Adrenal gland (tissue), 12 donors: ENCODE measurements around the gene ELL. TPM values are rescaled to one million over a fixed set of nuclear protein-coding genes. Genes with fewer than 3 reads are reported as not detected.

Experiments used
- DNase-seq, 7 donors: peaks; one replicate each; pipeline ENCODE4 v3.0.0-alpha.2; 2019 to 2020
- H3K27ac ChIP-seq, 5 donors: fragments of 200-600 bp; sonication (generic) in 4 of 5; 1 replicate in 3 of 5; 2 replicates in 2 of 5; pipeline versions ENCODE4 v1.5.1 to v1.8.0; 2016 to 2020; ENCODE audit warnings: mild to moderate bottlenecking in 1 of 5
- H3K27me3 ChIP-seq: fragments of 200-600 bp; 2 replicates; pipeline ENCODE4 v1.8.0; 2021
- H3K36me3 ChIP-seq, 2 donors: fragments of 200-600 bp; replicated peaks in 1 of 2; 1 replicate in 1 of 2; 2 replicates in 1 of 2; pipeline versions ENCODE4 v1.5.1 to v1.8.0; 2018 to 2022
- H3K4me1 ChIP-seq, 2 donors: fragments of 200-600 bp; replicated peaks in 1 of 2; 1 replicate in 1 of 2; 2 replicates in 1 of 2; pipeline versions ENCODE4 v1.5.1 to v1.8.0; 2018 to 2021
- H3K4me3 ChIP-seq, 4 donors: fragments of 200-600 bp; sonication (generic) in 3 of 4; one replicate each; pipeline ENCODE4 v1.5.1; 2016 to 2018
- H3K9me3 ChIP-seq, 3 donors: fragments of 200-600 bp; sonication (generic) in 1 of 3; replicated peaks in 1 of 3; 1 replicate in 2 of 3; 2 replicates in 1 of 3; pipeline versions ENCODE4 v1.5.1 to v1.8.0; 2016 to 2021
- POLR2A ChIP-seq, 2 donors: fragments of 450-650 bp; IDR thresholded peaks; one replicate each; pipeline ENCODE4 v1.6.1; 2017; ENCODE audit warnings: antibody characterized with exemption in 2 of 2, mild to moderate bottlenecking in 2 of 2, moderate library complexity in 1 of 2
- WGBS, 4 donors: extraction: QIAGEN DNeasy Blood & Tissue Kit in 2 of 4; methylation state at CpG; one replicate each; pipeline versions ENCODE4 v1.1.5 to v1.1.7; 2013 to 2017; 5-methylcytosine and 5-hydroxymethylcytosine counted together
- intact Hi-C, 2 donors: fragments of 100-400 bp; cut with DNase I; formaldehyde crosslinking; loops; one replicate each; pipeline versions ENCODE4 v1.14.1 to v1.15.0; 2022 to 2023
- polyA plus RNA-seq, 3 donors: library from polyadenylated mRNA; stranded (reverse); fragments of 200-250 nt in 2 of 3; fragments of 350-450 nt in 1 of 3; fragmentation: Illumina TruSeq in 1 of 3; extraction: RNeasy Lipid Tissue Mini Kit (QIAGEN cat#74804) in 1 of 3; gene quantifications; one replicate each; pipeline ENCODE4 v1.2.3, GENCODE V29; 2013 to 2014
- total RNA-seq, 9 donors: library from RNA; depleted of rRNA in 4 of 9; stranded (reverse); fragments of >200 nt in 4 of 9; fragments of 120-200 nt in 1 of 9; fragmentation: NEBNext Ultra II Directional in 1 of 9; extraction: Animal tissue kit (Norgen Biotek cat#: 25700) in 1 of 9; gene quantifications; one replicate each; pipeline versions ENCODE4 v1.1.0 to v1.2.4, GENCODE V29; 2013 to 2023
- TF ChIP-seq, protein P1 (sequence below), 6 experiments: fragments of 450-650 bp in 4 of 6; fragments of 200-600 bp in 2 of 6; sonication (generic) in 1 of 6; IDR thresholded peaks; 1 replicate in 5 of 6; 2 replicates in 1 of 6; pipeline versions ENCODE4 v1.5.1 to v1.8.0; 2016 to 2021; ENCODE audit warnings: antibody characterized with exemption in 6 of 6, mild to moderate bottlenecking in 2 of 6, moderate library complexity in 1 of 6
- donor health status: healthy with polysubstance abuse.
- donor health status: Bipolar disorder and iron deficiency.
- donor health status: DM: yes; HTN: yes; CAD: no.
- donor health status: DM: no; HTN: no; CAD: no.
- donor health status: DM: no; HTN: no; CAD: no.
- donor health status: DM: yes; HTN: yes; CAD: no.

Gene ELL
- total and polyA plus RNA-seq, 12 donors = 1.8 to 28.3 (median 13.8) TPM

DNA sequence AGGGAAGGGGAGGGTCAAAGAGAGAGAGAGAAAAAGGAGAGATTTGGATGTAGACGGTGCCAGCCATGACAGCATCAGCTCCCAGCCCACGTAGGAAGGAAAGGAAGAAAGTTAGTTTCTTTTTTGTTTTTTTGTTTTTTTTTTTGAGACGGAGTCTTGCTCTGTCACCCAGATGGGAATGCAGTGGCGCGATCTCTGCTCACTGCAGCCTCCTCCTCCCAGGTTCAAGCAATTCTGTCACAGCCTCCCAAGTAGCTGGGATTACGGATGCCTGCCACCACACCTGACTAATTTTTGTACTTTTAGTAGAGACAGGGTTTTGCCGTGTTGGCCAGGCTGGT is 27.6 kb downstream of the ELL start:
- DNase-seq = no peak
- 52 to 62% (median 57%) methylated on average over 7 of the region's 7 CpGs for WGBS, 4 donors
- no peaks in the 10 kb centered on the region for H3K27me3 ChIP-seq
- intact Hi-C loops = no loop called here
- no peak overlapping the region for H3K4me3 ChIP-seq
- H3K4me1 ChIP-seq = peaks cover 24 to 68% of the 10 kb centered on the region in 2 donors
- H3K9me3 ChIP-seq = no peaks in the 10 kb centered on the region
- no peaks in the 10 kb centered on the region for H3K36me3 ChIP-seq
- TF ChIP-seq POLR2A (IDR thresholded peaks at IDR 0.05) = no peak
- TF ChIP-seq, protein P1, sequence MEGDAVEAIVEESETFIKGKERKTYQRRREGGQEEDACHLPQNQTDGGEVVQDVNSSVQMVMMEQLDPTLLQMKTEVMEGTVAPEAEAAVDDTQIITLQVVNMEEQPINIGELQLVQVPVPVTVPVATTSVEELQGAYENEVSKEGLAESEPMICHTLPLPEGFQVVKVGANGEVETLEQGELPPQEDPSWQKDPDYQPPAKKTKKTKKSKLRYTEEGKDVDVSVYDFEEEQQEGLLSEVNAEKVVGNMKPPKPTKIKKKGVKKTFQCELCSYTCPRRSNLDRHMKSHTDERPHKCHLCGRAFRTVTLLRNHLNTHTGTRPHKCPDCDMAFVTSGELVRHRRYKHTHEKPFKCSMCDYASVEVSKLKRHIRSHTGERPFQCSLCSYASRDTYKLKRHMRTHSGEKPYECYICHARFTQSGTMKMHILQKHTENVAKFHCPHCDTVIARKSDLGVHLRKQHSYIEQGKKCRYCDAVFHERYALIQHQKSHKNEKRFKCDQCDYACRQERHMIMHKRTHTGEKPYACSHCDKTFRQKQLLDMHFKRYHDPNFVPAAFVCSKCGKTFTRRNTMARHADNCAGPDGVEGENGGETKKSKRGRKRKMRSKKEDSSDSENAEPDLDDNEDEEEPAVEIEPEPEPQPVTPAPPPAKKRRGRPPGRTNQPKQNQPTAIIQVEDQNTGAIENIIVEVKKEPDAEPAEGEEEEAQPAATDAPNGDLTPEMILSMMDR (IDR thresholded peaks at IDR 0.05) = no peak
- peak overlapping the region in 2 of 5 donors; percentile 66 to 71 for H3K27ac ChIP-seq

DNA sequence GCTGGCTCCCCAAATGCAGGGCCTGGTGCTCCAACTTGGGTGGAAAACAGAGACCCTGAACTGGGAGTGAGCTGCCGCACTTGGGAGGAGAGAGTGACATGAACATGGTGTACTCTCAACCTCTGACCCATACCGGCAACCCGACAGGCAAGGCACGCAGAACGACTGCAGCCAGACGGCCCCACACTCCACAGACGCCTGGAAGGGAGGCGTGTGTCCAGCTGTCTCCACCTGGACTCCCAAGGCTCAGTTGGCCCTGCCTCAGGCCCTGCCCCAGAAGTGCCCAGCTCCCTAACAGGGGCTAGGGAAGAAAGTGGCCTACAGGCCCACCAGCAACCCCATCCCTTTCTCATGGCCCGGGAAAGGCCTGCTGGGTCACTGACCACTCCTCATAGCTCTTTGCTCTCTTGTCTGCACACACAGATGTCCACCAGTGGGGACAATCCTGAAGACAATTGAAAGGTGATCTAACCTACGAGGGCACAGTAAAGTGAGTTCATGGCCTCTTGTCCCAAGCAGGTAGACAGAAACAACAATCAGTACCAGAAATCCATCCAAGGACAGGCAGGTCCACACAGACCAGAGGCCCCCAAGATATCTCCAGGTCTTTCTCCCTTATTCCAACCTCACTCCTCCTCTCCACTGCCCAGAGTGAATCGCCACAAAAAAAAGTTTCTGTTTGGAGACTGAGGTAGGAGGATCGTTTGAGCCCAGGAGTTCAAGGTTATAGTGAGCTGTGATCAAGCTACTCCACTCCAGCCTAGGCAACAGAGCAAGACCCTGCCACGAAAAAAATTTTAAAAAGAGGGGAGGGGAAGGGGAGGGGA is 28.2 kb downstream of the ELL start:
- Histone ChIP-seq H3K36me3 (no peaks in the 10 kb centered on the region), H3K4me3 (no peak overlapping the region), H3K9me3 (no peaks in the 10 kb centered on the region), H3K27me3 (no peaks in the 10 kb centered on the region), H3K4me1 (peaks cover 30 to 68% of the 10 kb centered on the region in 2 donors), H3K27ac (peak overlapping the region in 4 of 5 donors; percentile 5 to 71 (median 44))
- DNase-seq = no peak
- 65 to 75% (median 70%) methylated on average over 5 to 13 of the region's 13 CpGs for WGBS, 4 donors
- TF ChIP-seq, protein P1 (IDR thresholded peaks at IDR 0.05) = no peak
- no peak for TF ChIP-seq POLR2A (IDR thresholded peaks at IDR 0.05)
- intact Hi-C loops = no loop called here

DNA sequence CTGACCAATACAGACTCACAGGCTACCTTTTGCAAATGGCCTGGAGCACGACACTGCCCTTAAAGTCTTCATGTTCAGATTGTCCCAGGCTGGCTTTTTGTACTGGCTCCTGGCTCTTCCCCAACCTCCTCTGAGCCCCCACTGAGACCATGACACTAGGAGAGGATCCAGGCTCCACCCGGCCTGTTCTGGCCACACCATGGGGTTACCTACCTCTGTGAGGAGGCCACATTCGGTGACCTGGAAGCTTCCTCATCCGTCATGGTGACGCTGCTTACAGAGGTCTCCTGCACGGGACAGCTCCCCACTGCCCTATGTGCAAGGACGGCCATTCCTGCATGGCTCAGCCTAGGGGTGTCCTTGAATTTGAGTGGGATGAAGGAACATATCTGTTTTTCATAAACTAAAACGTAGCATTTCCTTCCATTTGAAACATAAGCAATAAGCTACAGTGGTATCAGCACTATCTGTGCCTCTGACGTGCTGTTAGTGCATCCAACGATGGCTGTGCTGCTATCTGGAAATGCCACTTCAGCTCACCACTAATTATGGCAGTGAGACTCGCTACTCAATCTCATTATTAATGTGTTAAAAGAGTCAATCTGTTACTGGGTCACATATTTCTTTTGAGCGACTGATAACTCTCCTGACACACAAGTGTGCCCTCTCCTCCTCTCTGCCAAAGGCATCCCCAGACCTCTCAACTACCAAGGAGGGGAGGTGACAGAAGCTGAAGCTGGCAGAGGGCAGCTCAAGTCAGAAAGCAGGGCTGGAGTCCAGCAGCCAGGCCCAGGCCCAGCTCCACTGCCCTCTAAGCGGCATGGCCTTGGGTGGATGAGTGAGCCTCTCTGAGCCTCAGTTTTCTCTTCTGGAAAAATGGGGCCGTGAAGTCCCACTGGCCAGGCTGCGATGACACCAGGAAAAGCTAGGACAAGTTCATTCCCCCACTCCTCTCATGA is 29.6 kb downstream of the ELL start:
- Histone ChIP-seq H3K9me3 (no peaks in the 10 kb centered on the region), H3K4me1 (peaks cover 32 to 77% of the 10 kb centered on the region in 2 donors), H3K4me3 (no peak overlapping the region), H3K36me3 (no peaks in the 10 kb centered on the region), H3K27ac (peak overlapping the region in 3 of 5 donors; percentile 25 to 71 (median 59)), H3K27me3 (no peaks in the 10 kb centered on the region)
- no peak for TF ChIP-seq POLR2A (IDR thresholded peaks at IDR 0.05)
- TF ChIP-seq, protein P1 (IDR thresholded peaks at IDR 0.05) = no peak
- intact Hi-C loops = no loop called here
- DNase-seq = no peak
- 58 to 73% (median 65%) methylated on average over 15 of the region's 15 CpGs for WGBS, 4 donors

DNA sequence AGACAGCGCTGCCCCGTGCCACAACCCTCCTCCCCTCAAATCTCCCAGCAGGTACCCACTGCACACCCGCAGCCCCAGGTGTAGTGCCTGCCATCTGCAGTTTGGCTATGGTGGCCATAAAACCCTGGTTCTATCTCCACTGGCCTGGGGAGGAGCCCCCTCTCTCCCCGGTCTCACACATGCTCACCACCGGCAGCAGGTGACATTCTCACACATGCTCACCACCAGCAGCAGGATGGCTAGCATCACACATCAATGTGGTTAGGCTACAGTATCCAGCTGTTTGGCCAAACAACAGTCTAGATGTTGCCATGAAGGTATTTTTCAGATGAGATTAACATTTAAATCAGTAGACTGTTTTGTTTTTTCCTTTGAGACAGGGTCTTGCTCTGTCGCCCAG is 31.1 kb downstream of the ELL start:
- Histone ChIP-seq H3K27me3 (no peaks in the 10 kb centered on the region), H3K4me3 (no peak overlapping the region), H3K36me3 (no peaks in the 10 kb centered on the region), H3K9me3 (no peaks in the 10 kb centered on the region), H3K27ac (no peak overlapping the region), H3K4me1 (peaks cover 40 to 77% of the 10 kb centered on the region in 2 donors)
- DNase-seq = no peak
- intact Hi-C loops = no loop called here
- TF ChIP-seq, protein P1 (IDR thresholded peaks at IDR 0.05) = no peak
- TF ChIP-seq POLR2A (IDR thresholded peaks at IDR 0.05) = no peak
- 93 to 98% (median 95%) methylated on average over 6 of the region's 6 CpGs for WGBS, 4 donors
